Neuron (in vitro differentiated cells): Measurements from ENCODE around the gene GNAL.

Source experiments
- H2AFZ ChIP-seq: one replicate; pipeline ENCODE4 v1.6.1; 2013; ENCODE audit warnings: low read depth, mild to moderate bottlenecking, inconsistent platforms, low read length, moderate library complexity
- H3K27me3 ChIP-seq: one replicate; pipeline ENCODE4 v1.6.1; 2013; ENCODE audit warnings: low read length; ENCODE audit not compliant: insufficient read depth
- H3K36me3 ChIP-seq: one replicate; pipeline ENCODE4 v1.6.1; 2013; ENCODE audit warnings: low read length; ENCODE audit not compliant: insufficient read depth
- H3K4me1 ChIP-seq: one replicate; pipeline ENCODE4 v1.6.1; 2013; ENCODE audit warnings: low read length; ENCODE audit not compliant: insufficient read depth
- H3K4me3 ChIP-seq: 2 replicates; pipeline ENCODE4 v1.5.1; 2013; ENCODE audit warnings: mild to moderate bottlenecking, low read length, moderate library complexity
- H3K9me3 ChIP-seq: one replicate; pipeline ENCODE4 v1.6.1; 2013; ENCODE audit warnings: low read length

GNAL gene

DNA sequence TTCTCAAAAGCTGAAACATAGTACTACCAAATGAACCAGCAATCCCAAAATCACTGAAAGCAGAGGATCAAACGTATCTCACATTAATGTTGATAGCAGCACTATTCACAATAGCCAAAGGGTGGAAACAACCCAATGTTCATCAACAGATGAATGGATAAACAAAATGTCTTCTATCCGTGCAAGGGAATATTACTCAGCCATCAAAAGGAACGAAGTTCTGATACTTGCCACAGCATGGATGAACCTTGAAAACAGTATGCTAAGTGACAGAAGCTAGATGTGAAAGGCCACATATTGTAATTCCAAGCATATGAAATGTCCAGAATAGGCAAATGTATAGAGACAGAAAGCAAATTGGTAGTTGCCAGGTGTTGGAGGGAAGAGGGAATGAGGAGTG is 105.1 kb downstream of the GNAL start:
- Histone ChIP-seq H3K4me1 (peaks cover 12% of the 10 kb centered on the region), H3K9me3 (no peaks in the 10 kb centered on the region), H3K4me3 (no peak overlapping the region), H2AFZ (no peak overlapping the region), H3K36me3 (no peaks in the 10 kb centered on the region), H3K27me3 (no peaks in the 10 kb centered on the region)

DNA sequence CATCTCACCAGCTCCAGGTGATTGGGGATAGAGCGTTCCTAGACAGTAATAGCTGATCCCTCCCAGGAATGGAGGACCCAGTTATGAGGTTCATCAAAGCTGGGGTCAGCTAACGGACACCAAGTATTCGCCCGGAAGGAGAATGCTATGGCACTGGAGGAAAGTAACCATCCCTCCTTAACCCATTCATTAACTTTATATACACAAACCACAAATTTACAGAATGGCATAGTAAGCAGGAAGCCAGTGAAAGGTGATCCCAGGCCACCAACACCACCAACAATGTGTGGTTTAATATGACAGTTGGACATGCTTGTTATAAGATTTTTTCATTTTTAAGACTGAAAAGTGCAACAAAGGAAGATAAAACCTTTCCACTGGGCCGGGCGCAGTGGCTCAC is 106.9 kb downstream of the GNAL start:
- Histone ChIP-seq H3K9me3 (no peaks in the 10 kb centered on the region), H2AFZ (no peak overlapping the region), H3K4me3 (no peak overlapping the region), H3K27me3 (no peaks in the 10 kb centered on the region), H3K4me1 (peaks cover 8% of the 10 kb centered on the region), H3K36me3 (no peaks in the 10 kb centered on the region)

DNA sequence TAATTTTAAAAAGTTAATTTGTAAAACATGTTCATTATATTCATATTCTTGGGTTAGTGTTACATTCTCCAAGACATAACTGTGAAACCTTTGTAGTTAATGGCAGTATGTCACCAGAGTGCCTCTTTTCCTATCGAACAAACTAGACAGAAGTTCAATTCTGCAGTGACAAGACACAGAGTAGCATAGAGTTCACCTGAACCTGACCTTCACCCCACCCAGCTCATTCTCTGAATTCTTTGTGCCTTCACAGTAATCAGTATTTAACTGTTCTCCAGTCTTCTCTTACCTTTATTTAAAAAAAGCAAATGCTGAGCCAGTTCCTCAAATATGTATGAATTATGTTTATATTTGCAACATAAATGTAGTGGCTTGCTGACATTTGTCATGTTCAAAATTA is 109.2 kb downstream of the GNAL start:
- H3K27me3 ChIP-seq = no peaks in the 10 kb centered on the region
- peaks cover 8% of the 10 kb centered on the region for H3K4me1 ChIP-seq
- H3K36me3 ChIP-seq = no peaks in the 10 kb centered on the region
- H3K9me3 ChIP-seq = no peaks in the 10 kb centered on the region
- no peak overlapping the region for H2AFZ ChIP-seq
- no peak overlapping the region for H3K4me3 ChIP-seq

DNA sequence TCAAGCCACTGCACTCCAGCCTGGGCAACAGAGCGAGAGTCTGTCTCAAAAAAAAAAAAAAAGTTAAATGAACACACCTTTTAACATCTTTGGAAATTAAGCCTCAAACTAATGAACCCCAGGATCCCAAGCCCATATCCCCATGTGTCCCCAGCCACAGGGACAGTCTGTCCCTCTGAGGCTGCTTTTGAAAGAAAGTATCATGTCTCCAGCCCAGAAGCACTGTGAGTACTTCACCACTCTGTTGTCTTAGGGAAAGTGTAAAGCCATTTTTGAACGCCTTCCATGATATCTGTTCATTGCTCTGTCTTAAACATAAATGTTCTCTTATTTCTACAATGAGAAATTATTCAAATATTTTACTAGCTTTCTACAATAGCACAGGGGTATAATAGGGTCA is 110.0 kb downstream of the GNAL start:
- Histone ChIP-seq H3K27me3 (no peaks in the 10 kb centered on the region), H3K4me1 (peaks cover 8% of the 10 kb centered on the region), H2AFZ (no peak overlapping the region), H3K4me3 (no peak overlapping the region), H3K9me3 (no peaks in the 10 kb centered on the region), H3K36me3 (no peaks in the 10 kb centered on the region)

- Histone ChIP-seq H3K4me1 (peaks cover 8% of the 10 kb centered on the region), H3K36me3 (no peaks in the 10 kb centered on the region), H3K27me3 (no peaks in the 10 kb centered on the region), H2AFZ (no peak overlapping the region), H3K9me3 (no peaks in the 10 kb centered on the region), H3K4me3 (no peak overlapping the region)
Observed at GRCh38 chr18:11800566-11801334, 111.7 kb downstream of the GNAL start.

- no peaks in the 10 kb centered on the region for H3K36me3 ChIP-seq
- no peak overlapping the region for H3K4me3 ChIP-seq
- no peaks in the 10 kb centered on the region for H3K9me3 ChIP-seq
- peaks cover 8% of the 10 kb centered on the region for H3K4me1 ChIP-seq
- no peak overlapping the region for H2AFZ ChIP-seq
- no peaks in the 10 kb centered on the region for H3K27me3 ChIP-seq
Observed at GRCh38 chr18:11801573-11801972, 112.5 kb downstream of the GNAL start.

- H3K4me1 ChIP-seq = peaks cover 8% of the 10 kb centered on the region
- no peaks in the 10 kb centered on the region for H3K27me3 ChIP-seq
- no peak overlapping the region for H2AFZ ChIP-seq
- no peak overlapping the region for H3K4me3 ChIP-seq
- no peaks in the 10 kb centered on the region for H3K36me3 ChIP-seq
- H3K9me3 ChIP-seq = no peaks in the 10 kb centered on the region
Observed at GRCh38 chr18:11802158-11802557, 113.1 kb downstream of the GNAL start.

DNA sequence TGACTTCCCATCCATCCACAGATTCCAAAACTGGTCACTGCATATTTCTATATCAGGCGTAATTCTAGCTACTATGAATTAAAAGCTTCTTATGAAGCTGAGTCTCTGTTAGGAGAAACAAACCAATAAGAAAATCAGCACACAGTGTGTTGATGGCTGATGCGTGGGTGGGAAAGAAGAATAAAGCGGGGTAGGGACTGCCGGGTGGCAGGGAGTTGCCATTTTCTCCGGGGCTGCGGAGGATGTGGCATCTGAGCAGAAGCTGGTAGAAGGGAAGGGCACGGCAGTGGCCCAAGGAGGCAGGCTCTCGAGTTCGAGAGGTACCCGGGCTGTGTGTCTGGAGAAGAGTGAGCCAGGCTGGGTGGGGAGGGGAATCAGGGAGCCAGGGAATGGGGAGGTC is 113.5 kb downstream of the GNAL start:
- H3K9me3 ChIP-seq = no peaks in the 10 kb centered on the region
- H3K4me1 ChIP-seq = peaks cover 8% of the 10 kb centered on the region
- no peaks in the 10 kb centered on the region for H3K27me3 ChIP-seq
- no peaks in the 10 kb centered on the region for H3K36me3 ChIP-seq
- no peak overlapping the region for H3K4me3 ChIP-seq
- no peak overlapping the region for H2AFZ ChIP-seq

DNA sequence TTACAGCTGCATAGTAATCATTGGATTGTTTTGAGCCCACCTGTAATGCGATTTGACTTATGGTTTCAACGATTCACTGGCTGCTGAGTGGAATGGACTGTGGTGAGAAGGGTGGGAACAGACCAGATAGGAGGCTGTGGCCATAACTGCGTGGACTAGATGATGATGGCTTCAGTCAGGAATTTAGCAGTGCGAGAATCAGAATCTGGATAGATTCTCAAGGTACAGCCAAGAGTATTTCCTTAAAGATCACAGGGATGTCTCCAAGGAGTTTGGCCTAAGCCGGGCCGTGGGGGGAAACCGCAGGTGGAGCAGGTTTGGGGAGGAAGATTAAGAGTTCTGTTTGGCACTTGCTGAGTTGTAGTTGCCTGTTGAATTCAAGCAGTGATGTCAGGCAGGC is 118.2 kb downstream of the GNAL start:
- H3K36me3 ChIP-seq = no peaks in the 10 kb centered on the region
- H3K9me3 ChIP-seq = no peaks in the 10 kb centered on the region
- no peaks in the 10 kb centered on the region for H3K4me1 ChIP-seq
- no peak overlapping the region for H3K4me3 ChIP-seq
- H2AFZ ChIP-seq = no peak overlapping the region
- no peaks in the 10 kb centered on the region for H3K27me3 ChIP-seq

DNA sequence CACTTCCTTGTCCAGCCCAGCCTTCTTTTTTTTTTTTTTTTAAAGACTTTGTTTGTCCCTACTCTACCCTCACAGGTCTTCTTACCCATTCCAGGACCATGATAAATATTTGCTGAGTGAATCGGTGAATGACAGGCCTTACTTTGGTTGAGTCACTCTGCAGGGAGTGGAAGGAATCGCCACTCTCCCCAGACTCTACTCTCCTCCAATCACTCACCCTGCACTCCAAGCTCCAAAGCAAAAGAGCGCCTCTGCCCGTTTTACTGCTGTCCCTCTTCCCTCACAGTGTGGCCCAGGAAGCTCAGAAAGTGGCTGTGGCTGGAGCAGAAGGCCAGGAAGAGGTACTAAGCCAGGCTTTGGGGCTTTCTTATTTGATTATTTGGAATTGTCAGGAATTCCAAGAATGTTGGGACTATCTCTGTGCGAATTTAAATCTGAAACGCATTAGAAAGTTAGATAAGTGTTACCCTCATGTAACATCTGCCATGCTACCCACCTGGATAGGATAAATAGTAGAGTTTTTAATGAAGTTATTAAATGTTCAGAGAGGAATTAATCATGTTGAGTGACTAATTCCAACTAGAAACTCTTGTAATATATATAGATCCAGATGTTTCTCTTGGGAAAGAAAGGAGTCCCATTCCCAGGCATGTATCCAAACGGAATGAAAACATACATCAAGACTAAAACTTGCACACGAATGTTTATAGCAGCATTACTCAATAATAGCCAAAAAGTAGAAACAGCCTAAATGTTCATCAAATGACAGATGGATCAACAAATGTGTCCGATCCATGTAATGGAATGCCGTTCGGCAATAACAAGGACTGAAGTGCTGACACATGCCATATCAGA is 119.2 kb downstream of the GNAL start:
- H3K27me3 ChIP-seq = no peaks in the 10 kb centered on the region
- H2AFZ ChIP-seq = no peak overlapping the region
- H3K4me1 ChIP-seq = no peaks in the 10 kb centered on the region
- no peaks in the 10 kb centered on the region for H3K36me3 ChIP-seq
- H3K9me3 ChIP-seq = no peaks in the 10 kb centered on the region
- H3K4me3 ChIP-seq = no peak overlapping the region

GRCh38 chr18:11809895-11810294 is 120.8 kb downstream of the GNAL start:
- H3K4me3 ChIP-seq = no peak overlapping the region
- H3K27me3 ChIP-seq = no peaks in the 10 kb centered on the region
- H3K9me3 ChIP-seq = no peaks in the 10 kb centered on the region
- H3K36me3 ChIP-seq = no peaks in the 10 kb centered on the region
- H3K4me1 ChIP-seq = no peaks in the 10 kb centered on the region
- no peak overlapping the region for H2AFZ ChIP-seq

DNA sequence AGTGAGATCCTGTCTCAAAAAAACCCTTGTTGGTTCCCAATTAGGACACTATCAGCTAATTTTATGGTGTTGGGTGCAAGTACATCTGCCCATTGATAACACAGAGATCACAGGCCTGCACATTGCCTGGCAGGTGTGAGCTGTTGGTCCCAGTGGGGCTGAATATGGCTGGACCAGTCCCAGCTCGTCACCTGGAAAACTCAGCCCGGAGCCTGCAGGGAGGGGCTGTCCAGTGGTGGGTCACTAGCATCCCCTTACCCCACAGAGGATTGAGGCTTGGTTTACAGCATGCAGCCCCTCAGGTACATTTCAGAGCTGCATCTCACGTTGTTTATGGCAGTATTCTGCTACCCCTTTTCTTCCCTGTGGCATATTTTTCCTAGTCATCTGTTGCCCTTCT is 121.3 kb downstream of the GNAL start:
- H3K4me3 ChIP-seq = no peak overlapping the region
- no peaks in the 10 kb centered on the region for H3K4me1 ChIP-seq

GRCh38 chr18:11811009-11811408 is 121.9 kb downstream of the GNAL start:
- no peaks in the 10 kb centered on the region for H3K4me1 ChIP-seq
- no peak overlapping the region for H3K4me3 ChIP-seq
- H2AFZ ChIP-seq = no peak overlapping the region
- no peaks in the 10 kb centered on the region for H3K27me3 ChIP-seq
- no peaks in the 10 kb centered on the region for H3K36me3 ChIP-seq
- no peaks in the 10 kb centered on the region for H3K9me3 ChIP-seq

More for the DNA sequence above, 121.3 kb downstream of the GNAL start:
- Histone ChIP-seq H2AFZ (no peak overlapping the region), H3K9me3 (no peaks in the 10 kb centered on the region), H3K27me3 (no peaks in the 10 kb centered on the region), H3K36me3 (no peaks in the 10 kb centered on the region)
